Neuronal stem cell (in vitro differentiated cells): Measurements from ENCODE around the gene SVOPL.

Experiments used
- DNase-seq: peaks from one replicate; pipeline ENCODE4 v3.0.0-alpha.2; 2013; ENCODE audit warnings: low spot score
- H2AFZ ChIP-seq: one replicate; pipeline ENCODE4 v1.6.1; 2013; ENCODE audit warnings: mild to moderate bottlenecking, low read length, inconsistent platforms
- H2AK5ac ChIP-seq: 2 replicates; pipeline ENCODE4 v1.6.1; 2013; ENCODE audit warnings: low read depth, mild to moderate bottlenecking, inconsistent platforms, low read length, moderate library complexity, mixed read lengths
- H2BK120ac ChIP-seq: 2 replicates; pipeline ENCODE4 v1.6.1; 2013; ENCODE audit warnings: low read depth, mild to moderate bottlenecking, inconsistent platforms, low read length, moderate library complexity, mixed read lengths
- H2BK12ac ChIP-seq: one replicate; pipeline ENCODE4 v1.6.1; 2013; ENCODE audit warnings: low read length, inconsistent platforms
- H2BK15ac ChIP-seq: 2 replicates; pipeline ENCODE4 v1.6.1; 2013; ENCODE audit warnings: mild to moderate bottlenecking, low read length, inconsistent platforms, mixed read lengths
- H2BK5ac ChIP-seq: one replicate; pipeline ENCODE4 v1.6.1; 2013; ENCODE audit warnings: inconsistent platforms, mild to moderate bottlenecking, low read length, moderate library complexity
- H3K14ac ChIP-seq: one replicate; pipeline ENCODE4 v1.6.1; 2013; ENCODE audit warnings: low read length, inconsistent platforms
- H3K18ac ChIP-seq: 2 replicates; pipeline ENCODE4 v1.6.1; 2013; ENCODE audit warnings: low read length, inconsistent platforms
- H3K23ac ChIP-seq: 2 replicates; pipeline ENCODE4 v1.6.1; 2013; ENCODE audit warnings: low read depth, mild to moderate bottlenecking, mixed read lengths, low read length, inconsistent platforms; ENCODE audit not compliant: poor library complexity
- H3K27ac ChIP-seq: replicated peaks from 3 replicates; pipeline ENCODE4 v1.5.1; 2013; ENCODE audit warnings: low read length, inconsistent platforms
- H3K27me3 ChIP-seq, 3 experiments: 2 replicates each; pipeline ENCODE4 v1.6.1; 2013; ENCODE audit warnings: low read length in 3 of 3, mild to moderate bottlenecking in 2 of 3, inconsistent platforms in 1 of 3, low read depth in 1 of 3, mixed read lengths in 1 of 3, moderate library complexity in 1 of 3; ENCODE audit not compliant: control insufficient read depth in 3 of 3, insufficient read depth in 3 of 3
- H3K36me3 ChIP-seq, 2 donors: replicated peaks in 1 of 2; 2 replicates each; pipeline ENCODE4 v1.6.1; 2013; ENCODE audit warnings: low read length in 2 of 2; ENCODE audit not compliant: control insufficient read depth in 2 of 2, insufficient read depth in 2 of 2
- H3K4ac ChIP-seq: 2 replicates; pipeline ENCODE4 v1.6.1; 2013; ENCODE audit warnings: inconsistent platforms, mild to moderate bottlenecking, low read length, moderate library complexity
- H3K4me1 ChIP-seq, 2 donors: 1 replicate in 1 of 2; 2 replicates in 1 of 2; pipeline ENCODE4 v1.6.1; 2013; ENCODE audit warnings: low read length in 2 of 2, low read depth in 1 of 2; ENCODE audit not compliant: control insufficient read depth in 2 of 2, insufficient read depth in 1 of 2
- H3K4me2 ChIP-seq: one replicate; pipeline ENCODE4 v1.6.1; 2013; ENCODE audit warnings: mild to moderate bottlenecking, low read length, inconsistent platforms; ENCODE audit not compliant: insufficient read depth, poor library complexity, severe bottlenecking
- H3K4me3 ChIP-seq, 2 donors: 2 replicates each; pipeline ENCODE4 v1.5.1; 2013; ENCODE audit warnings: low read length in 2 of 2, mild to moderate bottlenecking in 2 of 2, inconsistent platforms in 1 of 2, moderate library complexity in 1 of 2
- H3K79me1 ChIP-seq: one replicate; pipeline ENCODE4 v1.6.1; 2013; ENCODE audit warnings: low read depth, mild to moderate bottlenecking, inconsistent platforms, low read length, moderate library complexity
- H3K9ac ChIP-seq: one replicate; pipeline ENCODE4 v1.6.1; 2013; ENCODE audit warnings: mild to moderate bottlenecking, low read depth, low read length, inconsistent platforms; ENCODE audit not compliant: poor library complexity
- H3K9me3 ChIP-seq, 2 donors: replicated peaks in 1 of 2; 2 replicates each; pipeline versions ENCODE3 to v1.6.1; 2013; ENCODE audit warnings: low read length in 2 of 2, mild to moderate bottlenecking in 2 of 2, inconsistent platforms in 1 of 2, low read depth in 1 of 2, mixed read lengths in 1 of 2, moderate library complexity in 1 of 2; ENCODE audit not compliant: control insufficient read depth in 2 of 2, insufficient read depth in 1 of 2
- H4K8ac ChIP-seq: one replicate; pipeline ENCODE4 v1.6.1; 2013; ENCODE audit warnings: low read depth, mild to moderate bottlenecking, inconsistent platforms, low read length, moderate library complexity
- H4K91ac ChIP-seq: one replicate; pipeline ENCODE4 v1.6.1; 2013; ENCODE audit warnings: low read length, low read depth, mild to moderate bottlenecking, inconsistent platforms; ENCODE audit not compliant: poor library complexity
- WGBS, 2 donors: extraction: QIAGEN DNeasy Blood & Tissue Kit; methylation state at CpG; one replicate each; pipeline ENCODE4 v1.1.7; 2013; ENCODE audit warnings: missing lambda C conversion rate in 2 of 2, mixed read lengths in 1 of 2; ENCODE audit not compliant: insufficient read length in 2 of 2, insufficient replicate concordance in 1 of 2; ENCODE audit errors: extremely low coverage in 2 of 2; 5-methylcytosine and 5-hydroxymethylcytosine counted together

SVOPL gene

GRCh38 chr7:138608275-138608674 is 92.9 kb downstream of the SVOPL start:
- Histone ChIP-seq H3K79me1 (no peaks in the 10 kb centered on the region), H3K23ac (no peak overlapping the region), H3K27me3 (no peaks in the 10 kb centered on the region), H3K27ac (no peak overlapping the region), H3K36me3 (no peaks in the 10 kb centered on the region), H3K4ac (no peak overlapping the region), H3K9me3 (peaks cover 0 to 8% of the 10 kb centered on the region in 2 donors), H3K14ac (no peak overlapping the region), H3K9ac (no peak overlapping the region), H2AFZ (no peak overlapping the region), H3K4me3 (no peak overlapping the region), H2BK12ac (no peak overlapping the region), H3K4me2 (no peak overlapping the region), H4K8ac (no peak overlapping the region), H3K18ac (no peak overlapping the region), H3K4me1 (peaks cover 0 to 4% of the 10 kb centered on the region in 2 donors), H2BK120ac (no peak overlapping the region), H2BK5ac (no peak overlapping the region), H2BK15ac (no peak overlapping the region), H4K91ac (no peak overlapping the region), H2AK5ac (no peak overlapping the region)
- no CpG with 5 or more reads among the region's 12 CpGs for WGBS, 2 donors
- DNase-seq, result no peak

GRCh38 chr7:138607216-138608126 is 93.7 kb downstream of the SVOPL start:
- no peak overlapping the region for H3K23ac ChIP-seq
- H3K4me2 ChIP-seq, result no peak overlapping the region
- H2BK12ac ChIP-seq, result no peak overlapping the region
- no peak overlapping the region for H2AFZ ChIP-seq
- no peak overlapping the region for H3K9ac ChIP-seq
- H3K4me1 ChIP-seq, result peaks cover 2 to 8% of the 10 kb centered on the region in 2 donors
- no peak overlapping the region for H3K4me3 ChIP-seq
- no peak overlapping the region for H2AK5ac ChIP-seq
- H2BK5ac ChIP-seq, result no peak overlapping the region
- H3K79me1 ChIP-seq, result no peaks in the 10 kb centered on the region
- H3K27ac ChIP-seq, result no peak overlapping the region
- H2BK15ac ChIP-seq, result no peak overlapping the region
- no peak overlapping the region for H4K91ac ChIP-seq
- WGBS, 2 donors, result no CpG with 5 or more reads among the region's 11 CpGs
- no peak overlapping the region for H3K4ac ChIP-seq
- no peak overlapping the region for H2BK120ac ChIP-seq
- no peak overlapping the region for H3K18ac ChIP-seq
- H3K9me3 ChIP-seq, result peaks cover 0 to 8% of the 10 kb centered on the region in 2 donors
- H3K14ac ChIP-seq, result no peak overlapping the region
- H4K8ac ChIP-seq, result no peak overlapping the region
- no peaks in the 10 kb centered on the region for H3K27me3 ChIP-seq
- no peak for DNase-seq
- no peaks in the 10 kb centered on the region for H3K36me3 ChIP-seq

DNA sequence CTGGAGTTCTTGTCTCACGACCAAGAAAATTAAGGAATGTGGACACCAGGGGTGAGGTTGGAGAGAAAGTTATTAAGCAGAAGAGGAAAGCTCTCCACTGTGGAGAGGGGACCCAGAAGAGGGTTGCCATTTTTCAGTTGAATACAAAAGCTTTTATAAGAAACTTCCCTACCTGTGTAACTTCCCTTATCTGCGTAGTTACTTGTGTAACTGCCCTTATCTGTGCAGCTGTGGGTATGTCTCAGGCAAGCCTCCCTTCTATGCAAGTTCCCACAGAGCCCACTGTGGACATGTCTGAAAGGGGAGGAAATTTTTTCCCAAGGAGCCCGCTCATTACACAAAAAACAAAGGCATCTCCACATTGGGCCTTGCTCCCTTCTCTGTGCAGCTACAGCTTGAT is 94.9 kb downstream of the SVOPL start:
- WGBS, 2 donors, result no CpG with 5 or more reads among the region's 3 CpGs
- Histone ChIP-seq H2AK5ac (no peak overlapping the region), H2BK12ac (no peak overlapping the region), H2BK15ac (no peak overlapping the region), H2BK120ac (no peak overlapping the region), H3K4me3 (no peak overlapping the region), H4K91ac (no peak overlapping the region), H2BK5ac (no peak overlapping the region), H2AFZ (no peak overlapping the region), H3K27ac (no peak overlapping the region), H4K8ac (no peak overlapping the region), H3K23ac (no peak overlapping the region), H3K36me3 (no peaks in the 10 kb centered on the region), H3K4me2 (no peak overlapping the region), H3K4ac (no peak overlapping the region), H3K18ac (no peak overlapping the region), H3K9me3 (peaks cover 0 to 8% of the 10 kb centered on the region in 2 donors), H3K9ac (no peak overlapping the region), H3K14ac (no peak overlapping the region), H3K4me1 (peaks cover 3 to 9% of the 10 kb centered on the region in 2 donors), H3K79me1 (no peaks in the 10 kb centered on the region), H3K27me3 (no peaks in the 10 kb centered on the region)
- no peak for DNase-seq

- Histone ChIP-seq H3K4me3 (no peak overlapping the region), H3K27me3 (no peaks in the 10 kb centered on the region), H3K18ac (no peak overlapping the region), H3K9ac (no peak overlapping the region), H3K36me3 (no peaks in the 10 kb centered on the region), H3K27ac (no peak overlapping the region), H3K4me2 (no peak overlapping the region), H4K8ac (no peak overlapping the region), H4K91ac (no peak overlapping the region), H2BK12ac (no peak overlapping the region), H3K14ac (no peak overlapping the region), H2AK5ac (no peak overlapping the region), H3K9me3 (peaks cover 0 to 5% of the 10 kb centered on the region in 2 donors), H2AFZ (no peak overlapping the region), H2BK5ac (no peak overlapping the region), H3K23ac (no peak overlapping the region), H3K79me1 (no peaks in the 10 kb centered on the region), H2BK120ac (no peak overlapping the region), H3K4me1 (peaks cover 3 to 9% of the 10 kb centered on the region in 2 donors), H2BK15ac (no peak overlapping the region), H3K4ac (no peak overlapping the region)
- DNase-seq, result no peak
- WGBS, 2 donors, result no CpG with 5 or more reads among the region's 8 CpGs
Observed at GRCh38 chr7:138603549-138604318, 97.4 kb downstream of the SVOPL start.
